ENCODE results near the gene GCHFR. TPM values are rescaled to one million over a fixed set of nuclear protein-coding genes. Genes with fewer than 3 reads are reported as not detected.

GCHFR gene
- total RNA-seq, 1 donor from 2014 or later = 4.6 TPM

DNA sequence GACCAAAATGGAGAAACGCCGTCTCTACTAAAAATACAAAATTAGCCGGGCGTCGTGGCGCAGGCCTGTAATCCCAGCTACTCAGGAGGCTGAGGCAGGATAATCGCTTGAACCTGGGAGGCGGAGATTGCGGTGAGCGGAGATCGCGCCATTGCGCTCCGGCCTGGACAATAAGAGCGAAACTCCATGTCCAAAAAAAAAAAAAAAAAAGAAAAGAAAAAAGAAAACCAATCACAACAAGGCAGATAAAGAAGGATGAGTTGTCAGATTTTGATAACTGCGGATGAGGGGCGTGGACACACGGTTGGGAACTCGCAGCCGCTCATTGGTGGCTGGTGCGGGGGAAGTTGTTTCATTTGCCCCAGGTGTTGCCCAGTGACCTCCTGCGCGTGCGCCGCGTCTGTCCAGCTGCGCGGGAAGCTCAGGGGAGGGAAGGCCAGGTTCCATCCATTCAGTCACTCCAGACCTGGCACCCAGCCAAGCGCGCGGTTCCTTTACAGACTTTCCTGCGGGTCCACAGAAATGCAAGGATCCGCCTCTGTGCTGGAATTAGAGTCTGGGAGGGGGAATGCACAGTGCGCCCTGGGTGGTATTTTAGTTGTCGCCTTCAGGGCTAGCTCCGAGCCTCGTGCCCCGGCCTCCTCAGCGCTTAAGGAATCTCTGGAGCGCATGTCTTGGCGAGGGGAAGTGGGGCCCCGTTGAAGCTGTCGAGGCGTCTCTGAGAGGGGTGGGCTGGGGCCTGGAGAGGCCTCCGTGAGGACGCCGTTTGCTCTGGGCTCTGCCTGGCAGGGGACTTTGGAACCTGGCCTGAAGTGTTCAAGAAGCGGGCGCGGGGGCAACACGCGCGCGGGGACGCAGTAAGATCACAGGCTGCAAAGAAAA, 708 bp upstream of the GCHFR start:
- Mint-ChIP-seq H3K36me3 (ENCODE audit: low read depth, unreplicated experiment) (peaks cover 3% of the 10 kb centered on the region), H3K9me3 (ENCODE audit: unreplicated experiment) (no peaks in the 10 kb centered on the region), H3K27me3 (ENCODE audit: unreplicated experiment) (peaks cover 17% of the 10 kb centered on the region), H3K4me1 (ENCODE audit: unreplicated experiment) (peaks cover 13% of the 10 kb centered on the region), H3K4me3 (ENCODE audit: unreplicated experiment) (peak overlapping the region; percentile 84), H3K27ac (ENCODE audit: unreplicated experiment) (no peak overlapping the region)
- peak; percentile 28 for DNase-seq (ENCODE audit: low spot score)
- TF ChIP-seq, protein P1, sequence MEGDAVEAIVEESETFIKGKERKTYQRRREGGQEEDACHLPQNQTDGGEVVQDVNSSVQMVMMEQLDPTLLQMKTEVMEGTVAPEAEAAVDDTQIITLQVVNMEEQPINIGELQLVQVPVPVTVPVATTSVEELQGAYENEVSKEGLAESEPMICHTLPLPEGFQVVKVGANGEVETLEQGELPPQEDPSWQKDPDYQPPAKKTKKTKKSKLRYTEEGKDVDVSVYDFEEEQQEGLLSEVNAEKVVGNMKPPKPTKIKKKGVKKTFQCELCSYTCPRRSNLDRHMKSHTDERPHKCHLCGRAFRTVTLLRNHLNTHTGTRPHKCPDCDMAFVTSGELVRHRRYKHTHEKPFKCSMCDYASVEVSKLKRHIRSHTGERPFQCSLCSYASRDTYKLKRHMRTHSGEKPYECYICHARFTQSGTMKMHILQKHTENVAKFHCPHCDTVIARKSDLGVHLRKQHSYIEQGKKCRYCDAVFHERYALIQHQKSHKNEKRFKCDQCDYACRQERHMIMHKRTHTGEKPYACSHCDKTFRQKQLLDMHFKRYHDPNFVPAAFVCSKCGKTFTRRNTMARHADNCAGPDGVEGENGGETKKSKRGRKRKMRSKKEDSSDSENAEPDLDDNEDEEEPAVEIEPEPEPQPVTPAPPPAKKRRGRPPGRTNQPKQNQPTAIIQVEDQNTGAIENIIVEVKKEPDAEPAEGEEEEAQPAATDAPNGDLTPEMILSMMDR (IDR thresholded peaks at IDR 0.05; ENCODE audit: unreplicated experiment) = no peak

DNA sequence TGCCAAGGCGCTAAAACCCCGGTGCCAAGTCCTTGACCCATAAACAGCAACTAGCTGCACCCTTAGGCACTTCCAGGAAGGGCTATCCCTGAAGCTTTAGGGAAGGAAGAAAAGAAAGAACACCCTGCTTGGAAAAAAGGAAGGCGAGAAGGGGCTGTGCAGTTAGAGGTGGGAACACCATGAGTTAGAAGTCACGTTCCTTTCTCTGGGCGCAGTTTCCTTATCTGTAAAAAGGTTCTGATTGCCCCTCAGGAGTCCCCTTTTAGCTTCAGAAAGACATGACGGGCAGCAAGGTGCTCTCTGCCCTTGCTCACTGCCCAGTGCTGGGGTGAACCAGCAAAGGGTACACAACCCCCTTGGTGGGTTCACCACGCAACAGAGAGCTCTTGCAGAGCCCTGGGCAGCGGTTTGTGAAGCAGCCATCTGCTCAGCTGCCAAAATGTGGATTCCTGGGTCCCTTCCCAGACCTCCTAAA, 798 bp downstream of the GCHFR start:
- Mint-ChIP-seq H3K27ac (ENCODE audit: unreplicated experiment) (no peak overlapping the region), H3K9me3 (ENCODE audit: unreplicated experiment) (no peaks in the 10 kb centered on the region), H3K36me3 (ENCODE audit: low read depth, unreplicated experiment) (peaks cover 3% of the 10 kb centered on the region), H3K27me3 (ENCODE audit: unreplicated experiment) (peaks cover 17% of the 10 kb centered on the region), H3K4me1 (ENCODE audit: unreplicated experiment) (peaks cover 13% of the 10 kb centered on the region), H3K4me3 (ENCODE audit: unreplicated experiment) (peak overlapping the region; percentile 14)
- no peak for DNase-seq (ENCODE audit: low spot score)
- TF ChIP-seq, protein P1 (IDR thresholded peaks at IDR 0.05; ENCODE audit: unreplicated experiment) = no peak

DNA sequence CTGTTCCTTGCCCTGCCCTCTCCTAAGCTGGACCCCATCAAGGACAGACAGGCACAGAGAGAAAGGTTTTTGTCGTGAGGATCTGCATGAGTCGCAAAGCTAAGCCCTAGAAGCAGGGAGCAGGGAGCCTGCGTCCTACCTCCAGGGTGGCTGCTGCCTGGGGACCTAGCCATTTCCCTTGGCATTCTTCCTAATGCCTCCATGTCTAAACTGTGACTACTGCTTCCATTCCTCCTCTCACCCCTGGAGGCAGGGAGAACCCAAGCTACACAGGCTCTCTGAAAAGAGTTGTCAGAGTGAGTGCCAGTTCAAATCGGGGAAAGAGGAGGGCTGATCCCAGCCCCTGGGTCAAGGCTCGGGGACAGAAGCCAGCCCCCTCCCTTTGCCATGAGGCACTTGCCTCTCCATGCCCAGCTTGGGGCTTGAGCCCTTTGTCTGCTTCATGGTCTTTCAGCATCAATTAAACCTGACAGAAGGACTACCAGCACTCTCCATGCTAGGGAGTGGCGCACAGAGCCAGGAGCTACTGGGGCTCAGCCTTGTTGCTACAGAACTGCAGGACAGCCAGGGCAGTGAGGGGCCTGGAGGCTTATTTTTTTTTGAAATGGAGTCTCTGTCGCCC, 2.4 kb downstream of the GCHFR start:
- DNase-seq (ENCODE audit: low spot score) = no peak
- H3K4me1 Mint-ChIP-seq (ENCODE audit: unreplicated experiment) = peaks cover 13% of the 10 kb centered on the region
- H3K9me3 Mint-ChIP-seq (ENCODE audit: unreplicated experiment) = no peaks in the 10 kb centered on the region
- H3K4me3 Mint-ChIP-seq (ENCODE audit: unreplicated experiment) = no peak overlapping the region
- peaks cover 17% of the 10 kb centered on the region for H3K27me3 Mint-ChIP-seq (ENCODE audit: unreplicated experiment)
- TF ChIP-seq, protein P1 (IDR thresholded peaks at IDR 0.05; ENCODE audit: unreplicated experiment) = no peak
- peaks cover 3% of the 10 kb centered on the region for H3K36me3 Mint-ChIP-seq (ENCODE audit: low read depth, unreplicated experiment)
- H3K27ac Mint-ChIP-seq (ENCODE audit: unreplicated experiment) = no peak overlapping the region

DNA sequence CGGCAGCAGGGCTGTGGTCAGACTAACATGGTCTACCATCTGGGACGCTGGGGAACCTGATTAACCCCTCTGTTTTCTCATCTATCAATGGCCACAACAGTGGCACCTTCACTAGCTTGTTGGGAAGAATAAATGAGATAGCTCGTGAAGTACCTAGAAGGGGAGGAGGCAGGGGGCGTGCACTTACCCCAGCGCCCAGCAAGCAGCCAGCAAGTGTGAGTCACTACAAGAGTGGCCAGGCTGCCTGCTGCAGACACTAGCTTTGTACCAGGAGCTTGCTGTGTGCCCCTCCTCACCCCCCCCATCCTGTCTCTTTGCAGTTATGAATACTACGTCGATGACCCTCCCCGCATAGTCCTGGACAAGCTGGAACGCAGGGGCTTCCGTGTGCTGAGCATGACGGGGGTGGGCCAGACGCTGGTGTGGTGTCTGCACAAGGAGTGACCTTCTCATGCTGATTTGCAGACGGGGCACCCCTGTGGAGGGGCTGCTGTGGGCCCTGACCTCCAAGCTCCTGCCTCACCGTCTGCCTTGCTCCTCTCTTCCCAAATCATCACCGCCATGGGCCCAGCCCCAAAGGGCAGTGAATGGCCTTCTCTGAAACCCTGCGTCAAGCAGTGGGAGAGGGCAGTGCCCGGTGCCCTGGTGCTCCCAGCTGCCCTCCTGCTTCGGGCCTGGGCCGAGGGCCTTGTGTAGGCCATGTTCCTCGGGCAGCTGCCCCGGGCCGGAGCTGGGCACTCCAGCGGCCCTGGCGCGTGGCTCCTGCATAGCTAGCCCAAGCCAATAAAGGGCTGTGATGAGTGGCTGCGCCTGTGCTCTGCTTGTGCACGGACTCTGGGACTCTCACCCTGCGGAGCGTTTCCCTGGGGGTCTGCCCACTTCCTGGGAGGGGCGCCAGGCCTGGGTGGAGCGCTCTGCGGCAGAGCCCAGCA, 3.3 kb downstream of the GCHFR start:
- no peak overlapping the region for H3K27ac Mint-ChIP-seq (ENCODE audit: unreplicated experiment)
- no peak overlapping the region for H3K4me3 Mint-ChIP-seq (ENCODE audit: unreplicated experiment)
- no peak for DNase-seq (ENCODE audit: low spot score)
- TF ChIP-seq, protein P1 (IDR thresholded peaks at IDR 0.05; ENCODE audit: unreplicated experiment) = no peak
- H3K36me3 Mint-ChIP-seq (ENCODE audit: low read depth, unreplicated experiment) = peaks cover 9% of the 10 kb centered on the region
- peaks cover 18% of the 10 kb centered on the region for H3K27me3 Mint-ChIP-seq (ENCODE audit: unreplicated experiment)
- no peaks in the 10 kb centered on the region for H3K9me3 Mint-ChIP-seq (ENCODE audit: unreplicated experiment)
- peaks cover 13% of the 10 kb centered on the region for H3K4me1 Mint-ChIP-seq (ENCODE audit: unreplicated experiment)
